Body of pancreas (tissue), 4 donors: ENCODE data around the gene DOCK9.

Source experiments
- CTCF ChIP-seq, 7 experiments: fragments of 450-650 bp in 4 of 7; fragments of 200-600 bp in 3 of 7; sonication (generic) in 3 of 7; IDR thresholded peaks; one replicate each; pipeline ENCODE4 v1.5.1; 2016 to 2019; ENCODE audit warnings: antibody characterized with exemption in 7 of 7
- POLR2A ChIP-seq, 3 donors: fragments of 450-650 bp; IDR thresholded peaks; one replicate each; pipeline ENCODE4 v1.6.1; 2016; ENCODE audit warnings: antibody characterized with exemption in 3 of 3, mild to moderate bottlenecking in 2 of 3

GRCh38 chr13:98829541-98829940, 148.3 kb downstream of the DOCK9 start:
- TF ChIP-seq POLR2A (IDR thresholded peaks at IDR 0.05) (no peak), CTCF (IDR thresholded peaks at IDR 0.05) (no peak)
